SK-N-SH treated with all-trans-retinoic acid at 6 μM for 48 hours (cell line): ENCODE results near the gene MDH1B.

Experiments used
- ARNTL ChIP-seq: fragments of 450-650 bp; formaldehyde crosslinking; IDR thresholded peaks from 2 replicates; pipeline ENCODE4 v1.5.0; 2020; ENCODE audit warnings: low read depth, mild to moderate bottlenecking, moderate library complexity, borderline replicate concordance
- PATZ1 ChIP-seq: fragments of 250-450 bp; sonication (Bioruptor Pico); IDR thresholded peaks from 2 replicates; pipeline ENCODE4 v1.8.0; 2020; ENCODE audit warnings: mild to moderate bottlenecking, moderate library complexity, borderline replicate concordance
- SNAI2 ChIP-seq: fragments of 250-450 bp; sonication (Bioruptor Pico); IDR thresholded peaks from 2 replicates; pipeline ENCODE4 v1.5.0; 2020; ENCODE audit warnings: mild to moderate bottlenecking, moderate library complexity
- ZFP30 ChIP-seq: fragments of 450-650 bp; formaldehyde crosslinking; IDR thresholded peaks from 2 replicates; pipeline ENCODE4 v1.5.0; 2022; ENCODE audit warnings: mild to moderate bottlenecking, moderate library complexity
- TF ChIP-seq, protein P1 (sequence below): fragments of 250-450 bp; sonication (Bioruptor Pico); IDR thresholded peaks from 2 replicates; pipeline ENCODE4 v1.5.1; 2021; ENCODE audit warnings: mild to moderate bottlenecking, moderate library complexity

GRCh38 chr2:206701952-206702605, 63.0 kb downstream of the MDH1B start:
- TF ChIP-seq SNAI2 (CRISPR knock-in tag) (no peak), ARNTL (CRISPR knock-in tag) (no peak), ZFP30 (CRISPR knock-in tag) (no peak), PATZ1 (CRISPR knock-in tag) (no peak)
- TF ChIP-seq, protein P1, sequence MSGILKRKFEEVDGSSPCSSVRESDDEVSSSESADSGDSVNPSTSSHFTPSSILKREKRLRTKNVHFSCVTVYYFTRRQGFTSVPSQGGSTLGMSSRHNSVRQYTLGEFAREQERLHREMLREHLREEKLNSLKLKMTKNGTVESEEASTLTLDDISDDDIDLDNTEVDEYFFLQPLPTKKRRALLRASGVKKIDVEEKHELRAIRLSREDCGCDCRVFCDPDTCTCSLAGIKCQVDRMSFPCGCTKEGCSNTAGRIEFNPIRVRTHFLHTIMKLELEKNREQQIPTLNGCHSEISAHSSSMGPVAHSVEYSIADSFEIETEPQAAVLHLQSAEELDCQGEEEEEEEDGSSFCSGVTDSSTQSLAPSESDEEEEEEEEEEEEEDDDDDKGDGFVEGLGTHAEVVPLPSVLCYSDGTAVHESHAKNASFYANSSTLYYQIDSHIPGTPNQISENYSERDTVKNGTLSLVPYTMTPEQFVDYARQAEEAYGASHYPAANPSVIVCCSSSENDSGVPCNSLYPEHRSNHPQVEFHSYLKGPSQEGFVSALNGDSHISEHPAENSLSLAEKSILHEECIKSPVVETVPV = no peak
